HG03280 (cell line): Measurements from ENCODE around the gene HEYL.

Experiments
- ATAC-seq: cut with Tn5 transposase; IDR thresholded peaks from one replicate; pipeline ENCODE4 v1.9.1; 2021; ENCODE audit warnings: mild to moderate bottlenecking, moderate library complexity; ENCODE audit not compliant: unreplicated experiment

Gene HEYL

DNA sequence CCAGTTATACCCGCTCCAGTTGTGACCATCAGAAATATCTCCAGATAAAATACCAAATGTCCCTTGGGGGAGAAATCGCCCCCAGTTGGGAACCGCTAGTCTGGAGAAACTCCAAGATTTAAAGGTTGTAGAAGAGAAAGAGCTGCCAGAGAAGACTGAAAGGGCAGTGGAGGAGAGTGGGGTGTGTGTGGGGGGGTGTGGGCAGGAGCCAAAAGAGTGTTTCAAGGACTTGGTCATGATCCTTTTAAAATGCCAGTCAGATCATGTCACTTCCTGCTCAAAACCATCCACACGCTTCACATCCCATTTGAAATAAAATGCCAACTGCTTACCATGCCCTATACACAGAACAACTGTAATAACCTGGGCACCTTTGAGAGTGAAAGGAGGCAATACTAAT is 3.4 kb upstream of the HEYL start:
- no peak for ATAC-seq

DNA sequence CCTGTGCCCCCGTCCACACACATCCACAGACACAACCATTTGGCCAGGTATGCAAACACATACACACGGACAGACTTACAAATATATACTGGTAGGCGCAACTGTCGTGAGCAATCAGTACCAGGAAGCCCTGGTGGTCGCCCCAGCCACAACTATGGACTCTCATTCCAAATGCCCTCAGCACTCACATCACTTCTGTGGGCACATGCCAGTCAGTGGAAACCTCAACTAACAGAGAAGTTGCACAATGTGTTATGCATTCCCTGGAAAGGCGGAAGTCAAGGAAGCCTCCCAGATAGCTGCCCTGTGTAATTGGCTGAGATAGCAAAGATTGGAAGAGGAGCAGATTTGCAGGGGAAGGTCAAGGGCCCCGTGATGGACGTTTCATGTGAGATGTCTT is 1.4 kb upstream of the HEYL start:
- no peak for ATAC-seq

DNA sequence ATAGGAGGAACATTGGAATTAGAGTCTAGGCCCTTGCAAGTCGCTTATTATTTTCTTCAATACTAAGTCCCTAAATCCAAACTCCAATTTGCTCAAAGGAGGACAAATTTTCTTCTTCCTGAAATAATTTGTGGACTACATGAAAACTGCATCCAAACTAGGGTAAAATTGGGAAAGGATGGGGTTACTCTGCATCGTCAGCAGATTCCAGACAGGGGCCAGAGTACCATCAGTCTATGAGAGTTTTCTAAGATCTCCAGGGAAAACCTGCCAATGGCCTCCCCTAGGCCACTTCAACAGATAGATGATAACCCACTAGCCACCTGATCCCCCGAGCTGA is 508 bp downstream of the HEYL start:
- ATAC-seq = no peak

DNA sequence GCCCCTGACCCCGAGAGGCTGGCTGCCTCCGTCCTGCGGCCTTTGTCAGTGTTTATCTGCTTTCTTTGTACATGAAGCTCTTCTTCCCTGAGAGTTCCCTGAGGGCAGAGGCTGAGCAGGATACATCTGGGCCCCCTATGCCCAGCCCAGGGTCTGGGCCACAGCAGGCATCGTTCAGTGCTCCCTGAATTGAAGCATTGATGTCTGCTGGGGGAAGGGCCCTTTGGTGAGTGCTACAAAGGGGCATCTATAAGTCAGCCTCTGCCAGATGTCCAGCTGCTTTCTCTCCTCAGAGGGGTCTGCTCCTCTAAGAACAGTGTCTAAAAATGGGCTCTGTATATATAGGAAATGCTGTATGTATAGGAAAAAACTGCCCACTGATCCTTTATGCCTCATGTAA is 2.1 kb downstream of the HEYL start:
- ATAC-seq = no peak

DNA sequence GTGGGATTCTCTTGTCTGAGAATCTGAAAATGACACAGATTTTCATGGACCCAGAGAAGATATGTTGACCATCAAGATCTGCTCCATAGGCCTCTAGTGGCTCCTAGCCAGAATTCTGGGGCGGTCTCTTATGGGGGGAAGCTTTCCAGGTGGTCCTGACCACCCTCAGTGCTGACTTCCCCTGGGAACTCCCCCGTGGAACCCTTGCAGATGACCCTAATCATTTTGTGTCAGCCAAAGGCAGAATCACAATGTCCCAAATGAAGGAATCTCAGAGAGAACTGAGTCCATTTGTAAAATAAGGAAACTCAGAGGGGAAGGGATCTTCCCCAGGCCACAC is 3.6 kb downstream of the HEYL start:
- ATAC-seq = no peak

DNA sequence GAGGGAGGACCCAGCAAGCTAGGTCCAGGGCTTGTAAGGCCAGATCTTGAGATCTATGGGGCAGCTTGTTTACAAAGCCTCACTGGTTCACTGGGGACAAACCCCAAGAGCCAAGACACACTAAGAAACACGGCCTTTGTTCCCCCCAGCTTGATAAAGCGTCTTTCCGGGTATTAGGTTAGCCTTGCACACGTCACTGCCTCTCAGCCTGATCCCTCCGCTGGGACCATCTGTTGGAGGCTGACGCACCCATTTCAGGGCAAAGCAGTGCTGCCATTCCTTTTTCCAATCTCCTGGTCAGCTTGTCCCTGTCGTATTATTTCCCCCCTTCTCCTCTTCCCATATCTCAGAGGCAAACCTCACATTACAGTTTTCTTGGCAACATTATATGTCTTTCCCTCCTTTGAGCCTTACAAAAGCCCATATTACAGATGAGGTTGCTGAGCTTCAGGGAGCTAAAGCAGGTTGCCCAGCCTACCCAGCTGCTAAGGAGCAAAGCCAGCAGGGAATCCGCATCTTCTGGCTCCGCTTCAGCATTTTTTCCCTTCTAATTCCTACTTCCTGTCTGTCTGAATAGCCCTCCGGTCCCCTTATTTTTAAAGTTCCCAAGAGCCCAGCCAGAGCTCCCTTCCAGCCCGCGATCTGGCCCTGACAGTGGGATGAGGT is 4.1 kb downstream of the HEYL start:
- ATAC-seq = no peak

DNA sequence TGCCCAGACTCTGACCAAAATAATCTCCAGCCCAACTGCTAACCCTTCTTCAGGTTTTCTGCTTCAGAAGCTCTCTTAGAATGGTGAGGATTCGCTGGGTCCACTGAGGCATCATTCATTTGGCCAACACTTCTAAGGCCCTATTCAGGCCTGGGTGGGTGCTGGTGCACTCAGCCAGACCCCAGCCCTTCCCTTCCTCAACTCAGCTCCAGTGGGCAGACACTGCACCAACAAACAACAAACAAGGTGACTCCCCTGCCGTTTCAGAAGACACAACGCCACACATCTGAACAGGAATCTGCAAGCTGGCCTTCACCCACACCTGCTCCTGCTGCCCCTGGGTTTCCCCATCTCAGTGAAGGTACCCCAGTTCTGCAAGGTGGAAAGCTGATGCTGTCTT is 6.0 kb downstream of the HEYL start:
- no peak for ATAC-seq

DNA sequence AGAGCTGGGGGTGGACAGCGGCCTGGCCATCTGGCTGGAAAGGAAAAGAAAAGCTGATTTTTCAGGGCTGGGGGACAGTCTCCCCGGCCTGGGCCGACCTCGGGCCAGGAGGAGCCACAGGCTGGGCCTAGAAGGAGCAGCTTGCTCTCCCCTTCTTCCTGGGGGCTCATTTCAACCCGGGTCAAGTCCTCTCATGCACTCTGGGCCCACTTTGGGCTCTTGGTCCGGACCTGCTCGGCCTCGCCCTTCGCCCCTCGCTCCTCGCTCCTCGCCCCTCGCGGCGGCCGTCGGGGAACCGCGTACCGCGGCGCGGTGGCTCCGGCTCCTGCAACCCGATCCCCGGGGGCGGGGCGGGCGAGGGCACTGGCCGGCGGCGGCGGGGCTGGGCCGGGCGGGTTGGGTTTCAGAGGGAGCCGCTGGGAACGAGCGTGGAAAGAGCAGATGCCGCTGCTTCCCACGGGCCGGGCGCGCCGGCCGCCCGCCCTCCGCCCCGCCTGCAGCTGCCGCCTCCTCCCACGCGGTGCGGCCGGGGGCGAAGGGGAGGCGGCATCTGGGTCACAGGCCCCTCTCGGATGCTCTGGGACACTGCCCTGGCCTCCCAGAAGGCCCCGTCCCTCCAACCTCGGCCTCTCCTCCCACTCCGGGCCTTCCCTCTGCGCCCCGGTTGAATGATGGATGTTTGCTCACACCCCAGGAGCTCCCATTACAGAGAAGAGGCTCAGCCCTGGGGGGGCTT is 6.6 kb downstream of the HEYL start:
- no peak for ATAC-seq

DNA sequence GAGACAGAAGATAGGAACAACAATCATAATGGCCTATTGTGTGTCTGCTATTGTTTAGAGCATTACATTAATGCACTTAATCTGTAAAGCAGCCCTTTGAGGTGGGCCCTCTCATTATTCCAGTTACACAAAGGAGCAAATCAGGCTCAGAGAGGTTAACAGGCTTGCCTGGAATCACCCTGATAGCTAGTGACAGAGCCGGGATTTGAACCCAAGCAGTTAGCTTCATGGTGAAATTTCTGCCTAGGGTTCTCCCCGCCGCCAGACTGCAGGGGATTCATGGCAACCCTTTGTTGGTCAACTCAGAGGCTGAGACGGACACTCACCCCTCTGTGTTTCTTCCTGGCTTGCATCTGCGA is 7.1 kb downstream of the HEYL start:
- no peak for ATAC-seq

DNA sequence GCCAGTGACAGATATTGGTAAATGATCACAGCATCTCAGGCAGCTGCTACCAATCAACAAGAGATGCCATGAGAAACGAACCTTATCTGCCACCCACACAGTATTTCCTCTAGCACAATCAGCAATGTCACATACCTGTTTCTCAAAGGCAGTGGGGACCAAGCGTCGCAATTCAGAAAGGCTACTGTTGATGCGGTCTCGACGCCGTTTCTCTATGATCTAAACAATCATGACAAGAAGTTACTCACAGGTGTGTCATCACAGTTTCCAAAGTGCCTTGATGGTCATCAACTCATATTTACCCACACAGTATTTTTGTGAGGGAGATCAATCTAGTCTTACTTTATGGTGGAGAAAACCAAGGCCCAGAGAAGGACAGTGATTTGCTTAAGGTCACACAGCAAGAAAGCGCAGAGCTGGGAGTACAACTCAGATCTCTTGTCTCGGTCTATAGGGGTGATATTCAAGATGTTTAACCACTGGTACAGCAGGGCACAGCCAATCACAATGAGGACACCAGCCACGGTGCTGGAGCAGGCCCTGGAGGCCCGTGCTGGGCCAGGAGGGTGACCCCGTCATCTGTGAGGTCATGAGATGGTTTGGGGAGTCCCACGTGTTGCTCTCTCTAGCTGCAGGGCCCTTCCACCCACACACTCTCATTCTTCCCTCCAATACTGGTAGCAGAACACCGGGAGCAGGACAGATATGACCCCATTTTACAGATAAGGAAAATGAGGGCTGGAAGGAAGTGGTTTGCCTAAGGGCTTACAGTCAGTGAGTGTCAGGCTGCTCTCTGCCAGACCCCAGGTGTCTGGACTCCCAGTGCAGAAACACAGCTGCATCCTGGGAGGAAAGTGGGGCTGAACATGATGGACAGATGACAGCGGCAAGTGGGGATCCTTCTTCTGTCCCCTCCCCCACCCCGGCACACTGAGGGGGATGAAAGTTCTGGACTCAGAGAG is 7.8 kb downstream of the HEYL start:
- no peak for ATAC-seq

DNA sequence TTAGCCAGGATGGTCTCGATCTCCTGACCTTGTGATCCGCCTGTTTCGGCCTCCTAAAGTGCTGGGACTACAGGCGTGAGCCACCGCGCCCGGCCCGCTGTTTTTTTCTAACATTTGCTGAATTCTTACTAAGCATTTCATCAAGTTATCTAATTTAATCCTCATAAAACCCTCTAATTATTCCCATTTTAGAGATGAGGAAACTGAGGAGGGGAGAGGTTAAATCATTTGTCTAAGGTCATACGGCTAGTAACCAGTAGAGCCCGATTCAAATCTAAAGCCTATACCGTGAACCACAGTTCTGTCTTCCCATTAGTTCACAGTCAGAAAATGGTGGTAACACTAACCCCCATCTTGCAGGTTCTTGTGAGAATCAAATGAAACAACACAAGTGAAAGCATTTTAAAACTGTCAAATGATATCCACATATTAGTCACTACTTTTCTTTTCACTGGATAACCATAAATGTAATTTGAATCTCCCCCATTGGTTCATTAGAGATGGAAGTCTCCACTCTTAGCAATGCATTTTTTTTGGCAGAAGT is 10.6 kb downstream of the HEYL start:
- no peak for ATAC-seq

DNA sequence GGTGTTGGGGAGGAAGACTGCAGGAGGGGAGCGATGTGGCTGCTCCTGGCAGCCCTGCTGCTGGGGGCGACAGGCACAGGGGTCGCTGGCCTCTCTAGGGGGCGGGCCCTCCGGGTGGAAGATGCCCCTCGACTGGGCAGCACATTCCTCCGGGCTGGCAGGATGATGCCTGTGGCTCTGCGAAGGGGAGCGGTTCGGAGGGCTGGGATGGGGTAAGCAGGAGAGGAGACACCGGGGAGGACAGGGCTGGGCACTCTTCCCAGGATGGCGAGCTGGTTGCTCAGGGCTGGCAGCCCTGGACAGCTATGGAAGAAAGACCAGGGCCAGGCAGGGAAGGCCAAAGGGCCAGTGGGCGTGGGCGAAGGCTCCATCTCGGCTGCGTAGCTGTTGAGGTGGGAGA is 12.8 kb downstream of the HEYL start:
- no peak for ATAC-seq

DNA sequence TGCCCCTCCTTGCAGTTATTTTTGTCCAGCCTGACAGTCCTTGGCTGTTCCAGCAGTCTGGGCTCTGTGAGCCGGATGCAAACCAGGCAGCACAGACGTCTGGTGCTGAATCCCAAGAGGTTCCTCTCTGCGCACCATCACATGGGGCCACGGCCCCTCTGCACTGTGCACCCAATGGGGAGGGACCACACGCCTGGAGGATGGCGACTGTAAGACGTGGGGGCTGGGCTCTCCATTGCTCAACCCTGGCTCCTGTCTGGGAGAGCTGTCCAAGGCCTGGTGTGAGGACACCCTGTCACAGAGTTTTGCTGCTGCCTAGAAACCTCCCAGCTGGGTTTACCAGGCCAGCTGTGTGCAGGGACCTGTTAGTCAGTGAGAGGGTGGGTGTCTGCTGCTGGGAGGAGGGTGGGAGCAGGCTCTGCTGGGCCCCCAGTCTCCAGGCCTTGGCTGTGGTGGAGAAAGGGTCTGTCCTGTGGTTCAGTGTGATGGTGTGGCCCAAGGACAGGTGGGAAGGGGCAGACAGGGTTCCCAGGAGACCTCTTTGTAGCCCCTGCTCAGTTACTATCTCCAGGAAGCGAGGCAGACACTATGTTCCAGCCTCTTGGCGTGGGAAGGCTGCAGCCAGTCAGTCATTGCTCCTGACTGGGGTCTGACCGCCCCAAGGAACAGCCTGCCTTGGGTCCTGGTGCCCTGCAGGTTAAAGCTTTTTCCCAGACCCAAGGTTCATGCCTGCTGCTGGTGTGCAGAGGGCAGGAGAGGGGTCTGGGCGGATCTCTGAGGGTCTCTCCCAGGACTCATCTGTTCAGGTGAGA is 13.8 kb downstream of the HEYL start:
- no peak for ATAC-seq

DNA sequence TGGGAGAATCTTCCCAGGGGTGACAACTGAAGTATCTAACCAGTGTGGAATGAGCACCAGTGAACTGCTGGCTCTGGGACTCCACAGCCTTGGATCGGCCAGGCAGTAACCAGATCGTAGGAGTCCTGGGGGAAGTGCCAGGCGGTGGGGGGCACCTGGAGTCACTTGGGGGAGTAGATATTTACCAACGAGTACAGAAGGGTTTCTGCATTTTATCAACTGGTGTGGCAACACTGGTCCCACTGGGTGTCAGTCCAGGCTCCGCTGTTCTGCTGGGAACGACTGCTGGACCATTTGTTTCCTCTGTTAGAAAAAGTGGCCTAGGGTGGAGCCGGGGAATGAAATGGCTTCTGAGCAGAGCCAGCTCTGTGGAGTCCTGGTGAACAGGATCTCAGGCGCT is 14.4 kb downstream of the HEYL start:
- ATAC-seq = no peak

DNA sequence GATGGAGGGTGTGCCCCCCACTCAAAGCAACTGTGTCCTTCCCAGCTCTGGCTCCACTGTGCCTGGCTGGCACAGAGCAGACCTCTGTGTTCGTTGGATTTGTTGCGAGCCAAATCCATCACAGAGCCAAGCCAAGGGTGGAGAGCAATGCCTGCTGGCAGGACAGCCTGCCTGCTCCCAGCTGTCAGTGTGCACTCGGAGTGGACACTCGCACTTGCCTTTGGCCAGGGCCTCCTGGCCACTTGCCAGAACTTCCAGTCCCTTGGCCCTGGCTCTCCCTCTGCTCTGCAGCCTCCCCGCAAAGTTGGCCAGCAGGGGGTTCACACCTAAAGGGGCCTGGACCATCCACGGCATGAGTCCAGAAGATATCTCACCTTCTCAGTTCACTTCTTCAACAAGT is 16.4 kb downstream of the HEYL start:
- no peak for ATAC-seq

DNA sequence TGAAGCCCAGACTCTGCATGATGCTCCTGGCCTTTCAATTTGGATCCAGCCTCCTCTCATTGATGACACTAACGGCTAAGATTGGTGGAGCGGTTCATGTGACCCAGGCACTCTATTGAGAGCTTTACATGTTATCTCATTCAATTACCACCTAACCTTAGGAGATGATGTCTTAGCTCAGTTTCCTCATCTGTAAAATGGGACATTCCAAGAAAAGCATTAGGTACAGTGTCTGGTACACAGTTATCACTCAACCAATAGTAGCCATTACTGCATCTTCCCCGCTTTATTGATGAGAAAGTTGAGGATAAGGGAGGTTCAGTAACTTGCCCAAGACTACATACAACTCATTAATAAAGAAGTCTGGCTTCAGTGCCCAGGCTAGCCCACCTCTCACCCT is 17.0 kb downstream of the HEYL start:
- no peak for ATAC-seq

DNA sequence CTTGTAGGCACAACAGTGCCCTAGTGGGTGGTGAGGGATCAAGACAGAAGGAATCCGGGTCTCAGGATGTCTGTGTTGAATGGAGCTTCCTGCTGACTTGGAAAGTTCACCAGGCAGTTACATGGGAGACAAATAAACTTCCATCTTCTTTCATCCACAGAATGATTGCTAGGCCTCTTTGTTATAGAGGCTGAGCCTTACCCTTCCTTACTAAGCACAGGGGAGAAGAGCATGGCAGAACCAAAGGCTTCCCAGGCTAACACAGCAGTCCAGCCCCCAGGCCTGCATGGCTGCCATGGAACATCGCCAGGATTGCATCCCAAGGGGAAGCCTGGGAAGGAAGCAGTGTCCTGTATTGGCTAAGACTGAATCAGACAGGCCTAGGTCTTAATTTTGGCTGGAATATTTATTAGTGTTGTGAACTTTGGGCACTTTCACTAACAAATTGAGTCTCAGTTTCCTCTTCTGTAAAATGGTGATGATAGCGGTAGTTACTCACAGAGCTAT is 18.7 kb downstream of the HEYL start:
- ATAC-seq = no peak

DNA sequence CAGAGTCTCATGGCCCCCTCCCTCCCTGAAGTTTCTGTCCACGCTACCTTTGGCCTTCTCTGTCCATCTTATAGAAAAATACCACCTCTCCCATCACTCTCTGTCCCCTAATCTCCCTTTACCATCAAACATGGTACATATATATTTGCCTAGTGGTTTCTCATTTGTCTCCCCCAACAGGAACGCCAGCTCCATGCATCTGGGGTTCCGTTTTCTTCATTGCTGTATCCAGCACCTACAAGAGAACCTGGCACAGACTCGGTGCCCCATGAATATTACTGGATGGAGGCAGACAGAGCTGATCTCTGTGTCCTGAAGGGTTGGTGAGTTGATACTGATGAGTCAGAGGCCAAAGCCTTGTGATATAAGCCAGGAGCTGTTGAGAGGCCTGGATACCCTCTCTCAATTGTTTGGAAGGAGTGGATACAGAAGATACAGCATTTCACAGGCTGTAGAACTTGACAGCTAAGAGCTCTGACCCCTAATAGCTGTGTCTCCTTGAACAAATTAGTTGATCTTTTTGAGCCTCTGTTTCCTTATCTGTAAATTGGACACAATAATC is 21.9 kb downstream of the HEYL start:
- no peak for ATAC-seq

DNA sequence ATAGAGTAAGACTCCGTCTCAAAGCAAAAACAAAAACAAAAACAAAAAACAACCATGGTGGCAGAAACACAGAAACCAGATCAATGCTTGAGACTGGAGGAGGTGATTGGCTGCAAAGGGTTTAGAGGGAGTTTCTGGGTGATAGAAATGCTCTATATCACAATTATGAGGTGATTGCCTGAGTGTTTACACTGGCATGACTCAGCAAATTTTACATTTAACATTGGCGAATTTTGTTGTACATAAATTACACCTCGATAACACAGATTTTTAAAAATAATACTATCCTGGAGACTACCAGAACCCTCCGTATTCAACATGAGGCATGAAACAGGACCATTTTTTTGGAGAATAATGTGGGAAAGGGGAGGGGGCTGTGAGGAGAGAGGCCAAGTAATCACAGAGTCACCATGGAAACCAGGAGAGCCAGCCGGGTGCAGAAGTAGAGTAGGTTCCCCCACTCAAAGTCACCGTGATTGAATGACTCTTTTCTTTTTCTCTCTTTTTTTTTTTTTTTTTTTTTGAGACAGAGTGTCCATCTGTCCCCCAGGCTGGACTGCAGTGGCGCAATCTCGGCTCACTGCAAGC is 24.3 kb downstream of the HEYL start:
- no peak for ATAC-seq

DNA sequence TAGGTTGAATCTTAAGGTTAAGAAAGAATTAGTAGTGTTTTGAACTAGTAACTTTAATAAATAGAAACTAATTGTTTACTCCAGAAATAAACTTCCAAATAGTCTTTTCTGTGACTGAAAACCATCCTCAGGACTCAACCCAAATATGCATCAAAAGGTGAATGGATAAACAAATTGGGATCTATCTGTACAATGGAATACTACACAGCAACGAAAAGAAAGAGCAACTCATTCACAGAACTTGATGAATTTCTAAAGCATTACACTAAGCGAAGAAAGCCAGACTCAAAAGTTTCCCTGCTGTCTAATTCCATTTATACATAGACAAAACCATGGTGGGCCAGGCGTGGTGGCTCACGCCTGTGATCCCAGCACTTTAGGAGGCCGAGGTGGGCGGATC is 25.0 kb downstream of the HEYL start:
- ATAC-seq = no peak
